B cell (primary cell): Measurements from ENCODE around the gene PRKCH. TPM values are rescaled to one million over a fixed set of nuclear protein-coding genes. Genes with fewer than 3 reads are reported as not detected.

Experiments used
- ATAC-seq: fragments of 200-7000 bp; cut with Tn5 transposase; one replicate; pipeline ENCODE4 v1.10.0; 2021; ENCODE audit warnings: low read depth, mild to moderate bottlenecking, moderate number of reproducible peaks, moderate library complexity
- CTCF ChIA-PET: fragments of 350-600 bp; sonication (Branson Sonifier 250); formaldehyde crosslinking; loops from one replicate; lab custom pipeline; 2021; ENCODE audit warnings: antibody characterized with exemption, inconsistent platforms; lab: Charles Lee
- POLR2A ChIA-PET: fragments of 350-600 bp; sonication (Branson Sonifier 250); formaldehyde crosslinking; loops from one replicate; lab custom pipeline; 2021; ENCODE audit warnings: antibody characterized with exemption; lab: Charles Lee
- DNase-seq: peaks from one replicate; pipeline ENCODE4 v3.0.0; 2013
- H2AFZ ChIP-seq: 2 replicates; pipeline ENCODE4 v1.6.1; 2012; ENCODE audit warnings: mild to moderate bottlenecking, low read depth, low read length; ENCODE audit not compliant: insufficient read depth, poor library complexity, severe bottlenecking
- H3K27ac ChIP-seq, 2 donors: 1 replicate in 1 of 2; 2 replicates in 1 of 2; pipeline ENCODE4 v1.5.1; 2012 to 2013; ENCODE audit warnings: low read length in 2 of 2, mild to moderate bottlenecking in 2 of 2, moderate library complexity in 1 of 2
- H3K27me3 ChIP-seq, 4 experiments: fragments of 200-600 bp in 1 of 4; sonication (generic) in 1 of 4; replicated peaks in 1 of 4; 1 replicate in 2 of 4; 2 replicates in 2 of 4; pipeline versions ENCODE4 v1.6.1 to v1.7.0; 2013 to 2016; ENCODE audit warnings: low read length in 3 of 4, mild to moderate bottlenecking in 2 of 4, mixed read lengths in 1 of 4, moderate library complexity in 1 of 4; ENCODE audit not compliant: insufficient read depth in 4 of 4, control insufficient read depth in 3 of 4; ENCODE audit errors: control extremely low read depth in 1 of 4
- H3K36me3 ChIP-seq, 2 experiments: replicated peaks in 1 of 2; 1 replicate in 1 of 2; 2 replicates in 1 of 2; pipeline versions ENCODE4 v1.6.1 to v1.7.1; 2013; ENCODE audit warnings: low read length in 1 of 2; ENCODE audit not compliant: insufficient read depth in 2 of 2, control insufficient read depth in 1 of 2; ENCODE audit errors: control extremely low read depth in 1 of 2, extremely low read depth in 1 of 2
- H3K4me1 ChIP-seq, 2 donors: fragments of 200-600 bp in 1 of 2; sonication (generic) in 1 of 2; 1 replicate in 1 of 2; 2 replicates in 1 of 2; pipeline versions ENCODE4 v1.5.1 to v1.6.1; 2013 to 2017; ENCODE audit warnings: low read length in 2 of 2; ENCODE audit not compliant: control insufficient read depth in 2 of 2, insufficient read depth in 2 of 2
- H3K4me2 ChIP-seq: replicated peaks from 2 replicates; pipeline ENCODE3; 2012; ENCODE audit warnings: mild to moderate bottlenecking, low read depth, low read length; ENCODE audit not compliant: poor library complexity, severe bottlenecking
- H3K4me3 ChIP-seq, 5 experiments: fragments of 200-600 bp in 1 of 5; sonication (generic) in 1 of 5; 1 replicate in 3 of 5; 2 replicates in 2 of 5; pipeline versions ENCODE4 v1.5.1 to v1.7.0; 2011 to 2016; ENCODE audit warnings: low read length in 4 of 5, mild to moderate bottlenecking in 4 of 5, low read depth in 2 of 5, control low read depth in 1 of 5, moderate library complexity in 1 of 5; ENCODE audit not compliant: insufficient read depth in 1 of 5; ENCODE audit errors: control extremely low read depth in 1 of 5, extremely low read depth in 1 of 5
- H3K79me2 ChIP-seq: fragments of 200-600 bp; sonication (generic); one replicate; pipeline ENCODE4 v1.6.0; 2016; ENCODE audit warnings: low read length; ENCODE audit not compliant: control insufficient read depth, insufficient read depth
- H3K9ac ChIP-seq: fragments of 200-600 bp; sonication (generic); 2 replicates; pipeline ENCODE4 v1.6.1; 2017; ENCODE audit warnings: mild to moderate bottlenecking, low read length, moderate library complexity
- H3K9me3 ChIP-seq, 3 donors: one replicate each; pipeline versions ENCODE4 v1.6.1 to v1.7.1; 2013; ENCODE audit warnings: low read length in 2 of 3; ENCODE audit not compliant: control insufficient read depth in 2 of 3, insufficient read depth in 1 of 3; ENCODE audit errors: control extremely low read depth in 1 of 3
- H4K20me1 ChIP-seq: 2 replicates; pipeline ENCODE4 v1.6.0; 2012; ENCODE audit warnings: mild to moderate bottlenecking, low read length; ENCODE audit not compliant: insufficient read depth, control insufficient read depth, poor library complexity, severe bottlenecking
- H3K27ac Mint-ChIP-seq: one replicate; pipeline ENCODE4 v1.8.0; 2021; ENCODE audit warnings: mixed read lengths
- H3K27me3 Mint-ChIP-seq: one replicate; pipeline ENCODE4 v1.8.0; 2021; ENCODE audit warnings: mixed read lengths
- H3K4me1 Mint-ChIP-seq: one replicate; pipeline ENCODE4 v1.8.0; 2021; ENCODE audit warnings: mixed read lengths
- H3K4me3 Mint-ChIP-seq: one replicate; pipeline ENCODE4 v1.8.0; 2021; ENCODE audit warnings: mixed read lengths
- H3K9me3 Mint-ChIP-seq: one replicate; pipeline ENCODE4 v1.8.0; 2022; ENCODE audit warnings: mixed read lengths; ENCODE audit not compliant: insufficient read depth
- EZH2 ChIP-seq: IDR thresholded peaks from 2 replicates; pipeline ENCODE4 v1.6.1; 2012; ENCODE audit warnings: borderline replicate concordance, low read depth, mild to moderate bottlenecking, moderate library complexity, low read length; ENCODE audit not compliant: insufficient read depth, poor library complexity, severe bottlenecking
- WGBS: methylation state at CpG from one replicate; pipeline ENCODE4 v1.1.5; 2013; ENCODE audit warnings: missing lambda C conversion rate; ENCODE audit not compliant: insufficient coverage; 5-methylcytosine and 5-hydroxymethylcytosine counted together
- intact Hi-C: fragments of 100-400 bp; cut with micrococcal nuclease; formaldehyde crosslinking; loops from one replicate; pipeline ENCODE4 v1.10.0; 2022
- polyA plus RNA-seq: library from polyadenylated mRNA; depleted of rRNA; stranded (reverse); fragments of >200 nt; gene quantifications from 2 replicates; pipeline ENCODE4 v1.2.3, GENCODE V29; 2012
- total RNA-seq, 2 donors: library from RNA; stranded (reverse); fragments of 120-200 nt in 1 of 2; gene quantifications; 1 replicate in 1 of 2; 2 replicates in 1 of 2; pipeline versions ENCODE4 v1.2.3 to v1.2.4, GENCODE V29; 2013 to 2022
- TF ChIP-seq, protein P1 (sequence below): fragments of 200-600 bp; IDR thresholded peaks from one replicate; pipeline ENCODE4 v1.8.0; 2022; ENCODE audit warnings: antibody characterized with exemption, mild to moderate bottlenecking

Gene PRKCH
- total and polyA plus RNA-seq, 2 donors (not counting 1 experiment from before 2014, with no cell fraction given): 2.0 to 5.0 TPM

GRCh38 chr14:61526405-61527312 lies 205.3 kb downstream of the PRKCH start:
- peaks cover 24% of the 10 kb centered on the region for H3K4me1 Mint-ChIP-seq
- ATAC-seq: no peak
- H3K4me3 Mint-ChIP-seq: no peak overlapping the region
- Histone ChIP-seq H2AFZ (no peak overlapping the region), H3K9me3 (no peaks in the 10 kb centered on the region), H3K27ac (no peak overlapping the region), H3K9ac (no peak overlapping the region), H3K79me2 (no peaks in the 10 kb centered on the region), H3K4me1 (peaks cover 0 to 12% of the 10 kb centered on the region in 2 donors), H3K4me2 (no peak overlapping the region), H4K20me1 (no peaks in the 10 kb centered on the region), H3K36me3 (no peaks in the 10 kb centered on the region), H3K27me3 (no peaks in the 10 kb centered on the region), H3K4me3 (no peak overlapping the region)
- no peaks in the 10 kb centered on the region for H3K27me3 Mint-ChIP-seq
- H3K27ac Mint-ChIP-seq: no peak overlapping the region
- H3K9me3 Mint-ChIP-seq: no peaks in the 10 kb centered on the region
- intact Hi-C loops: no loop called here
- CTCF ChIA-PET: interaction anchor here (1.0 kb wide), 1 partner anchor 16 kb away, joined by 4 read pairs; no protein-coding TSS in a partner anchor
- DNase-seq: no peak
- POLR2A ChIA-PET: no interaction called here
- TF ChIP-seq EZH2: no peak
- TF ChIP-seq, protein P1, sequence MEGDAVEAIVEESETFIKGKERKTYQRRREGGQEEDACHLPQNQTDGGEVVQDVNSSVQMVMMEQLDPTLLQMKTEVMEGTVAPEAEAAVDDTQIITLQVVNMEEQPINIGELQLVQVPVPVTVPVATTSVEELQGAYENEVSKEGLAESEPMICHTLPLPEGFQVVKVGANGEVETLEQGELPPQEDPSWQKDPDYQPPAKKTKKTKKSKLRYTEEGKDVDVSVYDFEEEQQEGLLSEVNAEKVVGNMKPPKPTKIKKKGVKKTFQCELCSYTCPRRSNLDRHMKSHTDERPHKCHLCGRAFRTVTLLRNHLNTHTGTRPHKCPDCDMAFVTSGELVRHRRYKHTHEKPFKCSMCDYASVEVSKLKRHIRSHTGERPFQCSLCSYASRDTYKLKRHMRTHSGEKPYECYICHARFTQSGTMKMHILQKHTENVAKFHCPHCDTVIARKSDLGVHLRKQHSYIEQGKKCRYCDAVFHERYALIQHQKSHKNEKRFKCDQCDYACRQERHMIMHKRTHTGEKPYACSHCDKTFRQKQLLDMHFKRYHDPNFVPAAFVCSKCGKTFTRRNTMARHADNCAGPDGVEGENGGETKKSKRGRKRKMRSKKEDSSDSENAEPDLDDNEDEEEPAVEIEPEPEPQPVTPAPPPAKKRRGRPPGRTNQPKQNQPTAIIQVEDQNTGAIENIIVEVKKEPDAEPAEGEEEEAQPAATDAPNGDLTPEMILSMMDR: no peak
- WGBS: 95% methylated on average over 7 of the region's 9 CpGs
